ENCODE measurements around the gene ERGIC1. TPM values are rescaled to one million over a fixed set of nuclear protein-coding genes. Genes with fewer than 3 reads are reported as not detected.
"Not testable (repeated sequence)": the region's sequence is repeated elsewhere in the genome, so short reads cannot be mapped to it uniquely, and the experiment has no call there.

Gene ERGIC1
- total RNA-seq, 2 experiments from 2014 or later, result 59.5 to 63.2 TPM

DNA sequence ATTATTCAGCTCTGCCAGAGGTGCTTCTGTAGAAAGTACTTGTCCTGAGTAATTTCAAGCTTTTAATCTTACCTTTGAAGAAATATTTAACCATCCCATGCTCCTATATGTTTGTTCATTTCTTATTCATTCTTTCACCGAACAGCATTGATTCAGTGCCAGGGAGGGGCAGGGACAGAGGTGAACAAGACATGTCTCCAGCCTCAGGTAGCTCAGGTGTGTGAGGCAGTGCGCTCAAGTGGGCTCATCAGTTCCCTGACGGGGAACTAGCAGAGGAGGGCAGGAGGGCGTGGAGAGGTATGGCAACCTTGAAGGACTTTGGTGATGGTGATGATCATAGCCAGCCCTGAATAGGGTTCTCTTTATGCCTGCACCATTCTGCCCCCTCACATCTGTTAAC, 25.9 kb downstream of the ERGIC1 start:
- ATAC-seq (ENCODE audit: low read depth) (no peak), DNase-seq (no peak)
- no peaks in the 10 kb centered on the region for H3K27me3 Mint-ChIP-seq
- H3K4me1 Mint-ChIP-seq, result peaks cover 5% of the 10 kb centered on the region
- POLR2A ChIA-PET, result no interaction called here
- no peak overlapping the region for H3K4me3 Mint-ChIP-seq
- H3K27ac Mint-ChIP-seq, result no peak overlapping the region
- peaks cover 9% of the 10 kb centered on the region for H3K36me3 Mint-ChIP-seq
- H3K9me3 Mint-ChIP-seq, result no peaks in the 10 kb centered on the region

DNA sequence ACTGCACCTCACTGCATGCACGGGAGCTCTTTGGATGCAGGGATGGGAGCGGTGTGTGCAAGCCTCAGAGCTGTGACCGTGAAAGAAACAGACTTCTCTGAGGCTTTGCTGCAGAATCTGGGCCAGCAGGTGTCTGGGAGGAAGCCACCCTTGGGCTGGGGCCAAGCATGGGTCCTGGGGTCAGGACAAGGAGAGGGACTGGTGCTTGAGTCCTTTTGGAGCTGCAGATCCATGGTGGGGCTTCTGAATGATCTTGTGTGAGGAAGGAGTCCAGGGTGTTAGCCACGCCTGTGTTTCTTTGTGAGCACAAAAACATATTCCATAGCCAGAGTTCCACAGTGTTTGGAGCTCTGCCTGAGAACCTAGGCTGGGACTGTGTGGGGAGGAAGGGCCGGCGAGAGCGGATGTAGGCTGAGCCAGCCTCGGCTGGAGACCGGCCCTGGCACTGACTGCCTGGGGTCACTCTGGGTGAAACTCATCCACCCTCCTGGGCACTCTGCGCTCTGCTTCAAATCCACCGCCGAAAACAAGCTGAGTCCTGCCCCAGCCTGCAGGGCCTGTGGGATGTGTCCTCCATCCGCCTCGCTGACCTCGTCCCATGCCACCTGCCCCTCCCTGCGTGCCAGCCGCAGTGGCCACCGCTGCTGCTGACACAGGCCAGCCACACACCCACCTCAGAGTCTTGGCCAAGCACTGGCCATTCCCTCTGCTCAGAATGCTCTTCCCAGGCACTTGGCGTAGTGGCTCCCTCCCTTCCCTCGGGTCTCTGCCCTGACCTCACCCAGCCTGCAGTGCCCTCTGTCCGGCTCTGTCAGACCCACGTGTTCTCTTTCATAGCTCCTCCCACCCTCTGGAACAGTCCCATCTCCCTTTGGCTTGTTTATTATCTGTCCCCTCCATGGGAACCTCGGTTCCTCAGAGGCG, 26.7 kb downstream of the ERGIC1 start:
- no peak overlapping the region for H3K4me3 Mint-ChIP-seq
- POLR2A ChIA-PET, result no interaction called here
- no peaks in the 10 kb centered on the region for H3K27me3 Mint-ChIP-seq
- no peak for ATAC-seq (ENCODE audit: low read depth)
- peaks cover 8% of the 10 kb centered on the region for H3K36me3 Mint-ChIP-seq
- DNase-seq, result no peak
- peaks cover 5% of the 10 kb centered on the region for H3K4me1 Mint-ChIP-seq
- H3K27ac Mint-ChIP-seq, result no peak overlapping the region
- H3K9me3 Mint-ChIP-seq, result no peaks in the 10 kb centered on the region

DNA sequence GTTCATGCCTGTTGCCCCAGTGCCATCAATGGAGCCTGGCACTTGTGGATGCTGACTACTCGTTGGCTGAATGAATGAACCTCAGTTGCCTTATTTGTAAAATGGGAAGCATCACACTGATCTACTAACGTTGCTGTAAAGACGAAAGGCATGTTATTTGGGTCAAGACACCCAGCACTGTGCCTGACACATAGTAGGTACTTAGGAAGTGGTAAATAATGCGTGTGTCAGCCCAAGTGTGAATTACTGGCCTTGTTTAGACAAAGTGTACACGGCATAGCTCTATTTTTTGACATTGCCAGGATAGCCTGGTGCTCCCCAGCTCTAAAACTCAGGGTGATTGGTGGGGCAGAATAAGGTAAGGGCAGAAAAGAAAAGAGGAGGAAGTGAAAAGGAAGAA, 27.4 kb downstream of the ERGIC1 start:
- Mint-ChIP-seq H3K36me3 (peaks cover 8% of the 10 kb centered on the region), H3K27ac (no peak overlapping the region), H3K4me1 (peaks cover 5% of the 10 kb centered on the region), H3K27me3 (no peaks in the 10 kb centered on the region), H3K4me3 (no peak overlapping the region), H3K9me3 (no peaks in the 10 kb centered on the region)
- DNase-seq, result no peak
- POLR2A ChIA-PET, result interaction anchor here (0.5 kb wide), 1 partner anchor 84 kb away, joined by 3 read pairs; no protein-coding TSS in a partner anchor
- no peak for ATAC-seq (ENCODE audit: low read depth)

DNA sequence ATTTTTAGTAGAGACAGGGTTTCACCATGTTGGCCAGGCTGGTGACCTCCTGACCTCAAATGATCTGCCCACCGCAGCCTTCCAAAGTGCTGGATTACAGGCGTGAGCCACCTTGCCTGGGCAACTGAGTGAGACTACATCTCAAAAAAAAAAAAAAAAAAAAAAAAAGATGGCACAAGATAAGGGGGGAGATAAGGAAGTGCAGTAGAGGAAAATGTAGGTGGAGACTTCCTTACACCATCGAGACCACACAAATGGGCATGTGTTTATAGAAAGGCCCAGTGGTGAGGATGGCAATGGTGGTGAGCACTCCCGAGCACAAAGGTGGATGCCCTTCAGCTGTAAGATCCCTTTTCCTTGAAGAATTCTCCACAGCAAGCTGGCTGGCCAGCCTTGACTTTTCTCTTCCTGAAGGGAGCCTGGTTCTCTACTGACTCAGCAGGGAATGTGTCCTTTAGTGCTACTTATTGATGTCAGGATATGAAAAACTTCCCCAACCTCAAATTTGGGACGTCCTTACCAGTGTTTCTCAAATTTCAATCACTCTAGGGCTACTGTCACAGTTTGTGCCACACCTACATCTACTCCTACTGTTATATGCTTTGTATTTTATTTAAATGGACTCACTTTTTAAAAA, 28.2 kb downstream of the ERGIC1 start:
- POLR2A ChIA-PET, result interaction anchor here (0.5 kb wide), 1 partner anchor 85 kb away, joined by 3 read pairs; no protein-coding TSS in a partner anchor
- Mint-ChIP-seq H3K4me3 (no peak overlapping the region), H3K9me3 (no peaks in the 10 kb centered on the region), H3K27me3 (no peaks in the 10 kb centered on the region), H3K36me3 (peaks cover 8% of the 10 kb centered on the region), H3K4me1 (peaks cover 5% of the 10 kb centered on the region), H3K27ac (no peak overlapping the region)
- DNase-seq, result no peak
- no peak for ATAC-seq (ENCODE audit: low read depth)

DNA sequence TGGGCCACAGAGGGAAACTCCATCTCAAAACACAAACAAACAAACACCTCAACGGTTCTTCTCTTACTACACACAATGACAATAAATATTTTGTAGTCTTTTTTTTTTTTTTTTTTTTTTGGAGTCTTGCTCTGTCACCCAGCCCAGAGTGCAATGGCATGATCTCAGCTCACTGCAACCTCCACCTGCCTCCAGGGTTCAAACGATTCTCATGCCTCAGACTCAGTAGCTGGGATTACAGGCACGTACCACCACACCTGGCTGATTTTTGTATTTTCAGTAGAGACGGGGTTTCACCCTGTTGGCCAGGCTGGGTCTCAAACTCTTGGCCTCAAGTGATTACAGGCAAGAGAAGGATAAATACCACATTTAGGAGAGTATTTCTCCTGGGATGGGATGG, 30.1 kb downstream of the ERGIC1 start:
- H3K36me3 Mint-ChIP-seq, result peaks cover 12% of the 10 kb centered on the region
- not testable (repeated sequence) for DNase-seq; H3K4me3 Mint-ChIP-seq; H3K27ac Mint-ChIP-seq; H3K9me3 Mint-ChIP-seq; H3K27me3 Mint-ChIP-seq; ATAC-seq (ENCODE audit: low read depth)
- POLR2A ChIA-PET, result interaction anchor here (1.1 kb wide), 1 partner anchor 22 kb away, joined by 3 read pairs; no protein-coding TSS in a partner anchor
- H3K4me1 Mint-ChIP-seq, result peaks cover 16% of the 10 kb centered on the region

DNA sequence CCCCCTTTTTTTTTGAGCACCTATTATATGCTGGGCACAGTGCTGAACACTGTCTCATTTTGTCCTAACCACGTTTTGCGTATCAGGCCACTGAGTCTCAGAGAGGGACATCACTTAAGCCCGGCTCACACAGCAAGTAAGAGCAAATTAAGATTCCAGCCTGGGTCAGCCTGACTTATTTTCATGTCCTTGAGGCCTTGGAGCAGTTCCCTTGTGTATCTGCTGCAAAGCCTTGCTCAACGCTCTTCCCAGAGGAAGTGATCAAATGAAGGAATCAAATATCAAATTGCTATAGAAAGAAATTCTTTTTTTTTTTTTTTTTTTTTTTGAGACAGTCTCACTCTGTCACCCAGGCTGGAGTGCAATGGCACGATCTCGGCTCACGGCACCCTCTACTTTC, 30.7 kb downstream of the ERGIC1 start:
- peaks cover 12% of the 10 kb centered on the region for H3K36me3 Mint-ChIP-seq
- H3K4me3 Mint-ChIP-seq, result no peak overlapping the region
- ATAC-seq (ENCODE audit: low read depth), result no peak
- DNase-seq, result no peak
- no peaks in the 10 kb centered on the region for H3K27me3 Mint-ChIP-seq
- no peak overlapping the region for H3K27ac Mint-ChIP-seq
- H3K9me3 Mint-ChIP-seq, result no peaks in the 10 kb centered on the region
- POLR2A ChIA-PET, result no interaction called here
- H3K4me1 Mint-ChIP-seq, result peaks cover 18% of the 10 kb centered on the region

DNA sequence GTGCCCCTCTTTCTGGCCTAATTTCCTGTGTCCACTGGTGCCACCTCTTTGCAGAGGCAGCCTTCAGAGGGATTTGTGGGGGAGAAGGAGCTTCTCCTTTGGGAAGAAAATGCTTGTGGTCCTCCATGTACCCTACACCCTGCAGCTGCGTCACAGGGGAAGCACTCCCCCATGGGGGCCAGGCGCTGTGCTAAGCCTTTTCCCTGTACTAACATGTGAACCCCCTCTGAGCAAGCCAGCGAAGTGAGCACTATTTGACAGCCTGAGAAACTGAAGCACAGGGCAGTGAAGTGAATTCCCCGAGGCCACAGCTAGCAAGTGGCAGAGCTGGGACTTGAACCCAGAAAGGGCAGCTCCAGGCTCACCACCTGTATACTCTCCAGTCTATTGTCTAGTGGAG, 32.3 kb downstream of the ERGIC1 start:
- Mint-ChIP-seq H3K4me3 (no peak overlapping the region), H3K9me3 (no peaks in the 10 kb centered on the region), H3K27ac (no peak overlapping the region), H3K36me3 (peaks cover 9% of the 10 kb centered on the region), H3K27me3 (no peaks in the 10 kb centered on the region), H3K4me1 (peaks cover 16% of the 10 kb centered on the region)
- DNase-seq (no peak), ATAC-seq (ENCODE audit: low read depth) (no peak)
- POLR2A ChIA-PET, result interaction anchor here (0.6 kb wide), 1 partner anchor 386 kb away, joined by 3 read pairs; no protein-coding TSS in a partner anchor

DNA sequence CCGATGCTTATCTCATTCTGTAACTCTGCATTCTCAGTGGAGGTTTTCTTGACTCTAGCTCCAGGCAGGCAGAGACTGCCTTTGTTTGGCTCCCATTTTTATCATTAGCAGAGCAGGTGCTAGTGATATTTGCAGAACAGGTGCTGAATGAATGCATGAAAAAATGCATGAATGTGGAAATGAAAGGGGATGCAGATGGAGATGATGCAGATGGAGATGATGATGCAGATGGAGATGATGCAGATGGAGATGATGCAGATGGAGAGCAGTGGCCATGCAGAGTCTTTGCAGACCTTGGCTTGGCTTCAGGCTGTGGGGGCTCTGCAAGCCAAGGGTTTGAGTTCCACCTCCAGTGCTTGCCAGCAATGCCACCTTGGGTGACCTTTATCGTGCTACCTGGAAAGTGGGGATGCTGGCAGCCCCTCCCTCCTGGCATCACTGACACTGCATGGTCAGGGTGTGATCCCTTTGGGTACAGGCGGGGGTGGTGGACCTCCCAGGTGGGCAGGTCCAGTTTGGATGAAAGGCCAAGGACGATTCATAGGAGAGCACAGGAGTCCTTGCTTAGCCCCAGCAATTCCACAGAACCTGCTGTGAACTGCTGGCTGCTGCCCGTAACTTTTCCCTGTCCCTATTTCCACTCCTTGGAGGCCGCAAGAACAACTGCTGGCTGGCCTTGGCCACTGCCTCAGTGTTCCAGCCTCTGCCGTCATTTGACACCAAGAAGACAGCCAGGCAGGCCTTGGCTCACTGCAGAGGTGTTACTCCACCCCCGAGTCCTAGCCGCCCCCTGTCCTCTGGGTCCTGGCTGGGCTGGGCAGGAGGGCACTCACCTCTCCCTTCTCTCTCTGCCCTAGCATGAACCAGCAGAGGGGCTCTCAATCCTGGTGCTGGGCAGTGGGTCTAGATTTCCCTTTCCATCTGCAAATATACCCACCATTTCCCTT, 33.0 kb downstream of the ERGIC1 start:
- DNase-seq, result no peak
- Mint-ChIP-seq H3K4me1 (peaks cover 13% of the 10 kb centered on the region), H3K27ac (no peak overlapping the region)

DNA sequence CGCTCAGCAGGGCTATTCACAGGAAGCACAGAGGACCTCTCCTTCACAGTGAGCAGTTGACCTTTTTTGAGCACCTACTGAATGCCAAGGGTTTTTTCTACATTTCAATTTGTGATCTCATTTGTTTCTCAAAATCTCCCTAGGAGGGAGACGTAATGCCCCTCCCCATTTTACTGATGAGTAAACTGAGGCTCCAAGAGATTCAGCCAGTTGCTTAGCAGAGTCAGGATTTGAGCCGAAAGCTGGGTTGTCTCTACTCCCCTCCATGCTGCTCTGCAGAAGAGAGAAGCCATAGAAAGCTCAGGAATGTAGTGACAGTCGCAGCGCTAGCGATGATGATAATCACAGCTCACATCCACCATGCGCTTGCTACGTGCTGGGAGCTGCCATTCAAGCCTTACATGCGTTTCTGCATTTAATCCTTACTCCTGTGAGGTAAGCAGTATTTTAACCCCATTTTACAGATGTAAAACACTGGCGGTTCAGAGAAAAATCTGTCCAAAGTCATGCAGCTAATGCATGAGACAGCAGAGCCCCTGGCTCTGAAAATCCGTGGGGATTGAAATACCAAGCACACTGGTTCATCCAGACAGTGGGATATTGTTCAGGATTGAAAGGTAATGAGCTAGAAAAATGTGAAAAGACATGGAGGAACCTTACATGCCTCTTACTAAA, 33.8 kb downstream of the ERGIC1 start:
- POLR2A ChIA-PET, result interaction anchor here (1.5 kb wide), 1 partner anchor 97 kb away, joined by 3 read pairs; no protein-coding TSS in a partner anchor
- Mint-ChIP-seq H3K4me1 (peaks cover 13% of the 10 kb centered on the region), H3K27ac (no peak overlapping the region), H3K36me3 (peaks cover 4% of the 10 kb centered on the region), H3K27me3 (no peaks in the 10 kb centered on the region), H3K9me3 (no peaks in the 10 kb centered on the region), H3K4me3 (no peak overlapping the region)
- ATAC-seq (ENCODE audit: low read depth) (no peak), DNase-seq (no peak)

More for the DNA sequence above, 33.0 kb downstream of the ERGIC1 start:
- no peaks in the 10 kb centered on the region for H3K9me3 Mint-ChIP-seq
- H3K27me3 Mint-ChIP-seq, result no peaks in the 10 kb centered on the region
- H3K36me3 Mint-ChIP-seq, result peaks cover 6% of the 10 kb centered on the region
- H3K4me3 Mint-ChIP-seq, result no peak overlapping the region
- no peak for ATAC-seq (ENCODE audit: low read depth)
- POLR2A ChIA-PET, result no interaction called here

DNA sequence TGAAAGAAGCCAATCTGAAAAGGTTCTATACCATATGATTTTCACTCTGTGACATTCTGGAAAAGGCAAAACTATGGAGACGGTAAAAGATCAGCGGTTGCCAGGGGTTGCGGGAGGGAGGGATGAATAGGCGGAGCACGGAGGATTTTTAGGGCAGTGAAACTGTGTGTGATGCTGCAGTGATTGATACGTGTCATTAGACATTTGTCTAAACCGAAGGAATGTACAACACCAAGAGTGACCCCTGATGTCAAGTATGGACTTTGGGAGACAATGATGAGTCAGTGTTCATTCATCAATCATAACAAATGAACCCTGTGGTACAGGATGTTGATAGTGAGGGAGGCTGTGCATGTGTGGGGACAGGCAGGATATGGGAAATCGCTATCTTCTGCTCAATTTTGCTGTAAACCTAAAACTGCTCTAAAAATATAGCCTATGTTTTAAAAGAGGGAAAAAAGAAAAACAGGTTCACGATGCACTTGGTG, 34.4 kb downstream of the ERGIC1 start:
- Mint-ChIP-seq H3K36me3 (peaks cover 4% of the 10 kb centered on the region), H3K27me3 (no peaks in the 10 kb centered on the region), H3K27ac (peak overlapping the region; percentile 38), H3K4me3 (no peak overlapping the region), H3K9me3 (no peaks in the 10 kb centered on the region), H3K4me1 (peaks cover 13% of the 10 kb centered on the region)
- POLR2A ChIA-PET, result interaction anchor here (1.5 kb wide), 1 partner anchor 97 kb away, joined by 3 read pairs; no protein-coding TSS in a partner anchor
- peak; percentile 72 for ATAC-seq (ENCODE audit: low read depth)
- DNase-seq, result no peak

DNA sequence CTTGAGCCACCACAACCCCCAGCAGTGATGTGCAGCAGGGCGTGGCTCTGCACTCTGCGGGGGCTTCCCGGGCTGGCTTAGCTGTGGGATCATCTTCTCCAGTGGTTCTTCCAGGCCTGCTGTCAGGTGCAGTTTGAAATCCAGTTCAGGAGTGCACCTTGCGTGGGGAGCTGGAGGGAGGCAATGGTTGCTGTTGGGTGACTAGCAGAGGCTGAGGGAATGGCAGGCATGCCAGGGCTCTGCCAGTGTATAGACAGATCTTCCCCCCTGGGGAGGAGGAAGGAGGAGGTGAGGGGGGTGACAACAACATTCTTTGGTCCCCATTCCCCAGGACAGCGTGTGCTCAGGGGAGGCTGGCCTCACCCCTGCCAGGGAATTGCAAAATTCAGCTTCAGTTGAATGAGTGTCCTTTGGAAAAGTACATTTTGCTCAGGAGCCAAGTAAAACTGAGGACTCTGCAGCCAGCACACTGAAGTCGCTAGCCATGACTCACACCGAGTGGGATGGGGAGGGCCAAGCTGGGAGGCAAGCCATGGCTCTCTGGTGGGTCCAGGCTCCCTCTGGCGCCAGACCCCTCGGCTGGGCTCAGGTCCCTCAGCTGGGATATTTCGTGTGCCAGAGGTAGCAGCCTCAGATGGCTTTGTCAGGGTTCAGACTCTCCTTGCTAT, 35.0 kb downstream of the ERGIC1 start:
- H3K4me3 Mint-ChIP-seq, result no peak overlapping the region
- H3K36me3 Mint-ChIP-seq, result peaks cover 4% of the 10 kb centered on the region
- DNase-seq, result no peak
- no peak overlapping the region for H3K27ac Mint-ChIP-seq
- POLR2A ChIA-PET, result interaction anchor here (1.5 kb wide), 1 partner anchor 98 kb away, joined by 3 read pairs; no protein-coding TSS in a partner anchor
- peaks cover 13% of the 10 kb centered on the region for H3K4me1 Mint-ChIP-seq
- no peaks in the 10 kb centered on the region for H3K9me3 Mint-ChIP-seq
- H3K27me3 Mint-ChIP-seq, result no peaks in the 10 kb centered on the region
- no peak for ATAC-seq (ENCODE audit: low read depth)

DNA sequence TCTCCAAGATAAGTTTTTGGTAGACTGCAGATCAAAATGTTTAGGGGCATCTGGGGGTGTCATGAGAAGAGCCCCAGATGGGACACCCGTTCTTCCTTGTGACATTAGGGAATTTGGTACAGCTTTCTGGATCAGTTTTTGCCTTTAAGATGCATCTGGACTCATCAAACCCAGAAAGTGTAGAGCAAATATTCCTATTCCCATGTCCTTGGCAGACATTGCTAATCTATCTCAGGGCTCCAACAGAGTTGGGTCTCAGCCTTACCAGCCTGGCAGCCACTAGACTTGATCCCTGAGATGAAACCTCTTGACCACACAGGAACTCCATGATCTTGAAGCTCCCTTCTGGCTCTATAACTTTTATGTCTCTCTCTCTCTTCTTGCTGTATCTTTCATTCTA, 35.6 kb downstream of the ERGIC1 start:
- DNase-seq (no peak), ATAC-seq (ENCODE audit: low read depth) (no peak)
- Mint-ChIP-seq H3K27ac (no peak overlapping the region), H3K4me3 (no peak overlapping the region), H3K4me1 (peaks cover 13% of the 10 kb centered on the region), H3K9me3 (no peaks in the 10 kb centered on the region), H3K36me3 (peaks cover 4% of the 10 kb centered on the region), H3K27me3 (no peaks in the 10 kb centered on the region)
- POLR2A ChIA-PET, result no interaction called here

All from activated naive CD8-positive, alpha-beta T cell treated with anti-CD3 and anti-CD28 coated beads, Interleukin-2, amount 10 ng/mL, durations not matched to agents 7 days and 5 days (primary cell).